ENCODE results near the gene SNX7.

GRCh38 chr1:98637316-98637715, 24.2 kb upstream of the SNX7 start:
- TF ChIP-seq POLR2A (IDR thresholded peaks at IDR 0.05) (no peak), CTCF (IDR thresholded peaks at IDR 0.05 in 8 of 11, conservative IDR thresholded peaks at IDR 0.05 in 3 of 11) (no peak)
